Subcutaneous adipose tissue (tissue), 4 donors: ENCODE measurements around the gene EFCAB7. TPM values are rescaled to one million over a fixed set of nuclear protein-coding genes. Genes with fewer than 3 reads are reported as not detected.

Experiments
- total RNA-seq, 4 donors: library from RNA; depleted of rRNA; stranded (reverse); fragments of >200 nt; gene quantifications; one replicate each; pipeline ENCODE4 v1.1.0, GENCODE V29; 2016
- TF ChIP-seq, protein P1 (sequence below): fragments of 450-650 bp; IDR thresholded peaks from one replicate; pipeline ENCODE4 v1.5.1; 2016; ENCODE audit warnings: low read depth, mild to moderate bottlenecking, control low read depth, antibody characterized with exemption, moderate library complexity

EFCAB7 gene
- total RNA-seq, 4 donors from 2014 or later, result 2.8 to 46.0 (median 7.9) TPM

GRCh38 chr1:63501256-63501655 lies 22.1 kb upstream of the EFCAB7 start:
- TF ChIP-seq, protein P1, sequence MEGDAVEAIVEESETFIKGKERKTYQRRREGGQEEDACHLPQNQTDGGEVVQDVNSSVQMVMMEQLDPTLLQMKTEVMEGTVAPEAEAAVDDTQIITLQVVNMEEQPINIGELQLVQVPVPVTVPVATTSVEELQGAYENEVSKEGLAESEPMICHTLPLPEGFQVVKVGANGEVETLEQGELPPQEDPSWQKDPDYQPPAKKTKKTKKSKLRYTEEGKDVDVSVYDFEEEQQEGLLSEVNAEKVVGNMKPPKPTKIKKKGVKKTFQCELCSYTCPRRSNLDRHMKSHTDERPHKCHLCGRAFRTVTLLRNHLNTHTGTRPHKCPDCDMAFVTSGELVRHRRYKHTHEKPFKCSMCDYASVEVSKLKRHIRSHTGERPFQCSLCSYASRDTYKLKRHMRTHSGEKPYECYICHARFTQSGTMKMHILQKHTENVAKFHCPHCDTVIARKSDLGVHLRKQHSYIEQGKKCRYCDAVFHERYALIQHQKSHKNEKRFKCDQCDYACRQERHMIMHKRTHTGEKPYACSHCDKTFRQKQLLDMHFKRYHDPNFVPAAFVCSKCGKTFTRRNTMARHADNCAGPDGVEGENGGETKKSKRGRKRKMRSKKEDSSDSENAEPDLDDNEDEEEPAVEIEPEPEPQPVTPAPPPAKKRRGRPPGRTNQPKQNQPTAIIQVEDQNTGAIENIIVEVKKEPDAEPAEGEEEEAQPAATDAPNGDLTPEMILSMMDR, result no peak

DNA sequence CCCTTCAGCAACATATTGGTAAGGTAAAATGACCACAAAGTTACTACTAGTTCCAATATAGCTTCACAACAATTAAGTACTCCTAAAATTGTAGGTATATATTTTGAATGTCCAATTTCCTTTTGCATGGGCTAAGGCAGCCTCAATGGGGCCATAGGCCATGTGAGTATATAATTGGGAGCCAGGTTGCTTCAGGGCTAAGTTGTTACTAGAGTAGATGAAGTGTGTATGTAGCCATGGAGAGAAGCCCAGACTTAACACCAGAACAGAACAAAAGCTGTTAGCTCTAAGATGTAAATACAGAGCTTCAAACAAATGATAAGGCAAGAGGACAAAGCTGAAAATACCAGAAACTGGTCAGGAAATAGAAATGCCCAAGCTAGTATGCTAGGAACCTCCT lies 16.5 kb upstream of the EFCAB7 start:
- TF ChIP-seq, protein P1, result no peak

DNA sequence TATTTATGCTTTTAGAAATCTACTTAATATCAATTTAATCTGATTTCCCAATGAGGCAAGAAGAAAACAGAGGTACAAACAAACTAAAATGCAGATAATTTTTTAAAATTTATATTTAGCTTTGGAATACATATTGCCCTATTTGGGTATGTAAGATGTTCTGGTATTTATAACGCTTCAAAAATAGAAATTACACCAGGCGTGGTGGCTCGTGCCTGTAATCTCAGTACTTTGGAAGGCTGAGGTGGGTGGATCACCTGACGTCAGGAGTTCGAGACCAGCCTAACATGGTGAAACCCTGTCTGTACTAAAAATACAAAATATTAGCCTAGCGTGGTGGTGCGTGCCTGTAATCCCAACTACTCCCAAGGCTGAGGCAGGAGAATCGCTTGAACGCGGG lies 13.6 kb upstream of the EFCAB7 start:
- TF ChIP-seq, protein P1, result no peak

GRCh38 chr1:63512584-63512983 lies 10.7 kb upstream of the EFCAB7 start:
- TF ChIP-seq, protein P1, result no peak

DNA sequence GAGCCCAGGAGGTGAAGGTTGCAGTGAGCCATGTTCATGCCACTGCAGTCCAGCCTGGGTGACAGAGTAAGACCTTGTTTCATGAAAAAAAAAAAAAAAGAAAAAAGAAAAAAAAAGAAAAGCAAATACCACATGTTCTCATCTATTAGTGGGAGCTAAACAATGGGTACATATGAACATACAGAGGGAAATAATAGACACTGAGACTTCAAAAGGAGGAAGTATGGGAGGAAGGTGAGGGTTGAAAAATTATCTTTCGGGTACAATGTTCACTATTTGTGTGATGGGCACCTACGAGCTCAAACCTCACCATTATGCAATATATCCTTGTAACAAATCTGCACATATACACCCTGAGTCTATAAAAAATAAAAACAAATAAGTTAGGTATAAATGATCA lies 6.7 kb upstream of the EFCAB7 start:
- TF ChIP-seq, protein P1, result no peak

DNA sequence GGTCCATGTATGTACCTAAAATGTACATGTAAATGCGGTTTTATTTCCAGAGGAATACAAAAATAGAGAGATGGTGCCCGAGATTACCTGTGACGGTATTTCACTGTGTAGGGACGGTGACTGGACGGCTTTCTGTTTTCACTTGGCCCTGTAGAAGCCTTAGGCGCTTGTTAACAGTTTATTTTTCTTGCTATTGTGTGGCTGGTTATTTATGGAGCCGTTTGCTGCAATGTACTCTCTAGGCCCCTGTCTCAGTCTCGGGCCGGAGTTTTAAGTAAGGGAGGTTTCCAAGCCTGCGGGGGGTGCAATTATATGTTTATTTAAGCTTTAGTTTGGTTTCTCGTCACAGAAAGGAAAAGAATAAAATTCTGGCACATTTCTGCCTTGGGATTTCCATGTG lies 413 bp downstream of the EFCAB7 start:
- TF ChIP-seq, protein P1, result no peak

GRCh38 chr1:63524201-63524600 lies 876 bp downstream of the EFCAB7 start:
- TF ChIP-seq, protein P1, result no peak
